Measurements from ENCODE around the gene TSPAN31.
"Not testable (repeated sequence)": the region's sequence is repeated elsewhere in the genome, so short reads cannot be mapped to it uniquely, and the experiment has no call there.

TSPAN31 gene, protein sequence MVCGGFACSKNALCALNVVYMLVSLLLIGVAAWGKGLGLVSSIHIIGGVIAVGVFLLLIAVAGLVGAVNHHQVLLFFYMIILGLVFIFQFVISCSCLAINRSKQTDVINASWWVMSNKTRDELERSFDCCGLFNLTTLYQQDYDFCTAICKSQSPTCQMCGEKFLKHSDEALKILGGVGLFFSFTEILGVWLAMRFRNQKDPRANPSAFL

DNA sequence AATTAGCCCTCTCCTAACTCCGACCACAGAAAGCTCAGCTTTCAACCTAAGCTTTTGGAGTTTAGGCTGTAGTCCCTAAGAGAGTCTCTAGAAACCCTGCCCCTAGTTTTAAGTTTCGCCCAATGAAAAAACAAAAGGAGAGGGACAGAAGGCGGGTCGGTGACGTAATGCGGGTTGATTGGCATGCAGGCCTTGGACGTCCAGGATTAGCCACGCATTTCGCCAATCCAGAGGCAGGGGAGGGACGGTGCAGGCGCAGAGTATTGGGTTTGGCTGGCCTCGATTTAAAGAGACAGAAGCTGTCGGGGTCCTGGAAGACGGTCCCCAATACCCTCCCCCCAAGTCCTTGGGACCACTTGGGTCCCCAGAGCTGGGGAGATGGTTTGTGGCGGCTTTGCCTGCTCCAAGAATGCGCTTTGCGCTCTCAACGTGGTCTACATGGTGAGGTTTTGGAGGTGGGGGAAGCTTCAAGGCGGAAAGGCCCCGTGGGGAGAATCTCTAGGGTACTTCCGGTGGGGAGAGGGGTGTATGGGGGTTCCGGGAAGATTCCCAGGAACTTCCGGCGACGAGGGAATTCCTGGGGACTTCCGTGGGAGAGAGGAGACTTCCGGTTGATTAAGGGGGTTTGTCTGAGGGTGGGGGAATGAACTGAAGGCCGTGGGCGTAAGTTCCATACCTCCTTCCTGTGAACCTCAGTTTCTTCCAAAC, at the start of gene TSPAN31:
TSPAN31 (plus strand) TSS at position 263 of the 708 bp plus-strand sequence; CDS start at position 379, 116 bp downstream.
- DNase-seq: peak; percentile 92

DNA sequence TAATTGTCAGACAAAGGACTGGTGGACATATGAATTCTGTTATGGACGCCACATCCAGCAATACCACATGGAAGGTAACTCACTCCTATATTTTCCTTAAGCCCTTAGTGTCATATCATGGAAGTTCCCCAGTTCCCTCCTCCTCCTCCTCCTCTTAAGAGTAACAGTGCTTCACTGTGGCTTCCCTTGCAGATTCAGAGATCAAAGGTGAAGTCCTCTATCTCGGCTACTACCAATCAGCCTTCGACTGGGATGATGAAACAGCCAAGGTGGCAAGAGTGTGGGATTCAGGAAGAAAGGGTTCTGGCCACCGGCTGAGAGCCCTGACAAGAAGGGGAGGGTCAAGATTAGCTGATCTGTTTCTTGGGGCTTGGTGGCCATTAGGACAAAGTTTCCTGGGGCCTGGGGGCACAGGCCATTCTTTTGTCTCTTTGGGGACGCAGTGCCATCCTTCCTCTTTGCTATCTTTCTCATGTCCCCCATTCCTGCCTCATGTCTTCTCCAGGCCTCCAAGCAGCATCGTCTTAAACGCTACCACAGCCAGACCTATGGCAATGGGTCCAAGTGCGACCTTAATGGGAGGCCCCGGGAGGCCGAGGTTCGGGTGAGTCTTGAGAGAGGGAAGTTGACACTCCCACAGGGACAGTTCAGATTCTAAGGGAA, 48.9 kb upstream of the TSPAN31 start:
- DNase-seq: no peak

DNA sequence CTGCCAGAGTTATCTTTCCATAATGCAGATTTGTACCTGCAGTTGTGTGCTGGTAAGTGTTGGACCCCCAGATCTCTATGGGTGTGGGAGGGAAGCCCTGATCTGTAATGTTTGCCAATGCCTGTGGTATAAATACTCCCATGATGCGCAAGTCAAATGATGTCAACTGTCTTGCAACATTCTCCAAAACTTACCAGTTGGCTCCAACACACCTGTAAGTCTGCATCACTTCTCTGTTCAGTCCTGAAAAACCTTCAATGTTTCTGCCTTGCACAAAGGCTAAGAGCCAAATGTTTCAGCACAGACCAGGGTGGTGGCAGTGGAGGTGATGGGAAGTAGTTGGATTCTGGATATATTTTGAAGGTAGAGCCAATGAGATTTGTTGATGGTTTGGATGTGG, 47.8 kb upstream of the TSPAN31 start:
- DNase-seq: no peak

DNA sequence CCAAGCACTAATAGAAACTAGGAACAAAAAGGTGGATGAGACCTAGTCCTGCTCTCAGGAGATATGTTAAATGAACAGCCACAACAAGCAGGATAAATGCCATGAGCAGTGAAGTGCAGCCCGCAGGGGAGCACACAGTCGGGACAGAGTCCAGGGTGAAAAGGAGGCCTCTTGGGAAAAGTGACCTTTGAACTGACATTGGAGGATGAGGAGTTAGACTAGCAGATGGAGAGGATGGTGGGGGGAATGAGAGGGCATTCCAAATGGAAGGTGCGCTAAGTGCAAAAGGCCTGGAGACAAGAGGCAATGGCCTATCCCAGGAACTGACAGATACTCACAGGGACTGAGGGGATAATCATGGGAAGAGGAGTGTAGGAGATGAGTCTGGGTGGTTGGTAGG, 46.4 kb upstream of the TSPAN31 start:
- no peak for DNase-seq

DNA sequence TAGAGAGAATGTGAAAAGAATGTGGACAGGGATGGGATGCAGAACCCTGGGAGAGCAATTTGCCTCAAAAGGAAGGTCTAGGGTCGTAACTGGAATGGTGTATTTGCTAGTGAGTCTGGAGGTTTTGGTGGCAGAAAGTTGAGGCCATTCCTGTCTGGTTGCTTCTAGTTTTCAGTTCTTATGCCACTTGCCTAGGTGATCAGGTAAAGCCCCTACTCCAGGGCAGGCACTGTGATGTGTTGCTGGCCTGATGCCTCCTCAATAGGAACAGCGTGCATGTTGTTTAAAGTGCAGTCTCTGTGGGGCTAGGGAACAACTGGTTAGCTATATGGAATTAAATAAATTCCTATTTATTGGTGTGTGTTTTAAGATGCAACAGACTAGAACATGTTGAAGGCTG, 44.5 kb upstream of the TSPAN31 start:
- no peak for DNase-seq

DNA sequence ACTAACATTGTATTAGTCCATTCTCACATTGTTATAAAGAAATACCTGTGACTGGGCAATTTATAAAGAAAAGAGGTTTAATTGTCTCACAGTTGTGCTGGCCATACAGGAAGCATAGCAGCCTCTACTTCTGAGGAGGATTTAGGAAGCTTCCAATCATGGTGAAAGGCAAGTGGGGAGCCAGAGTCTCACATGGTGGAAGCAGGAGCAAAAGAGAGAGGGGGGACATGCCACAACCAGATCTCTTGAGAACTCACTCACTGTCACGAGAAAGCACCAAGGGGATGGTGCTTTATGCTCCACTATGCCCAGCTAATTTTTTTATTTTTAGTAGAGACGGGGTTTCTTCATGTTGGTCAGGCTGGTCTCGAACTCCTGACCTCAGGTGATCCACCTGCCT, 37.6 kb upstream of the TSPAN31 start:
- no peak for DNase-seq

DNA sequence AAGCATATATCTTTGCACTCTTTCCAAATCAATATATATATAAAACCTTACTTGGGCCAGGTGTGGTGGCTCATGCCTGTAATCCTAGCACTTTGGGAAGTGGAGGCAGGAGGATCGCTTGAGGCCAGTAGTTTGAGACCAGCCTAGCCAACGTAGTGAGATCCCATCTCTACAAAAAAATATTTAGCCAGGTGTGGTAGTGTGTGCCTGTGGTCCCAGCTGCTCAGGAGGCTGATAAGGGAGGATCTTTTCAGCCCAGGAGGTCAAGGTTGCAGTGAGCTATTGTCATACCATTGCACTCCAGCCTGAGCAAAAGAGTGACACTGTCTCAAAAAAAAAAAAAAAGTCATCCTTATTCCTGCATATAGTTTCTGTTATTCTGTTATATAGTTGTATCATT, 36.5 kb upstream of the TSPAN31 start:
- no peak for DNase-seq

DNA sequence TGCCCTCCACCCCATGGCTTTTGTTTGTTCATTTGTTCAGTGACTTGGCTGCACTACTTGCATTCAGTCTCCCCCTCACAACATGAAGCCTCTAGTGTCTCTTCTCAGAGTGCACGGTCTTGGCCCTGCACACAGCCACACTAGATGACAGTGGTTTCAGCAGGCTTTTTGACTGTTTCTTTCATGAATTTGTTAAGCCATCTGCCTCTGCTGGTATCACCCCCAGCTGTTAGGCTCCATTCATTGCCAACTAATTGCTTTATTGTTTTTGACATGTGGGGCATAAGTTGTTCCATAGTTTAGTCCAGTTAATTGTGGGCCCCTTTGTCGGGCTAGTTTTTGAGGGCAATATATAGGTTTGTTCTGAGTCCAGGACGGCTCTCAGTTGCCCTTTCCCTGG, 32.1 kb upstream of the TSPAN31 start:
- DNase-seq: no peak

DNA sequence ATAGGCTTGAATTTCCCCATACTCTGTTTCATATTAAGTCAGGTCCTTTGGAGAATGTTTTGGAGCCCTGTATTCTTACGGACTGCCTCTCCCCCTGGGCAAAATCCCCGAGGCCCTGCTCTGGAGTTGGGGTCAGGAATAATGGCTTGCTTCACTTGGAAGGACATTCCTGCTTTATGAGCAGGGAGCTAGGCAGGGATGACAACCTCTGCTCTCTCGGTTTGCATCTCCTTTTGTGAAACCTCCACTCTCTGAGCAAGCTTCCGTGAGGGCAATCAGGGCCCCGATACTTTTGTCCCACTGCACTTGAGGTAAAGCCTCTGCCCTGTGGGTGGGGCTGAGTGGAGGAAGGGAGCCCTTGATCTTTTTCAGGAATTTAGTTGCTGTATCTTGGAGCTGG, 31.6 kb upstream of the TSPAN31 start:
- DNase-seq: no peak

DNA sequence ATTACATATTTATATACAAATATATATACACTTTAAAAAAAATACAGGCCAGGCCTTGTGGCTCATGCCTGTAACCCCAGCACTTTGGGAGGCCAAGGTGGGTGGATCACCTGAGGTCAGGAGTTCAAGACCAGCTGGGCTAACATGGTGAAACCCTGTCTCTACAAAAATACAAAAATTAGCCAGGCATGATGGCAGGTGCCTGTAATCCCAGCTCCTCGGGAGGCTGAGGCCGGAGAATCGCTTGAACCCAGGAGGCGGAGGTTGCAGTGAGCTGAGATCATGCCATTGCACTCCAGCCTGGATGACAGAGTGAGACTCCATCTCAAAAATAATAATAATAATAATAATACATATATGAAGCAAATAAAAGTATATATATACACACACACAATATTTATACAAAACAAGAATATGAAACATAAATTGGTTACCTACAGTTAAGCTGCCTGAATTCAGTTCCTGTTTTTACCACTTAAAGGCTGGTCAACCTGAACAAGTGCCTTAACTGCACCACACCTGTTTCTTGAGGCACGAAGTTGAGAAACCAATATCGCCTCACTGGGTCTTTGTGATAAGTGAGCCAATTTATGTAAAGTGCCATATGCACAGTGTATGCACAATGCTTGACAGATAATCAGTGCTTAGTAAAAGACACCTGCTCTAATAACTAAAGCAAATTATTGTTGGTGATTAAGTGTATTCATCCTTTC, 29.6 kb upstream of the TSPAN31 start:
- not testable (repeated sequence) for DNase-seq

DNA sequence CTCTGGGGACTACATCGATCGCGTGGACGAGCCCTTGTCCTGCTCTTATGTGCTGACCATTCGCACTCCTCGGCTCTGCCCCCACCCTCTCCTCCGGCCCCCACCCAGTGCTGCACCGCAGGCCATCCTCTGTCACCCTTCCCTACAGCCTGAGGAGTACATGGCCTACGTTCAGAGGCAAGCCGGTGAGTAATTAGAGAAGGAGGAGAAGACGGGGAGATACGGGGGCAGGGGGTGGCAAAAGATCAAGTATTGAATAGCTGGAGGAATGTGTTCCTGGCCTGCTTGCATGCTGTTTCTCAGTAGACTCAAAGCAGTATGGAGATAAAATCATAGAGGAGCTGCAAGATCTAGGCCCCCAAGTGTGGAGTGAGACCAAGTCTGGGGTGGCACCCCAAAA, 29.1 kb upstream of the TSPAN31 start:
- no peak for DNase-seq

DNA sequence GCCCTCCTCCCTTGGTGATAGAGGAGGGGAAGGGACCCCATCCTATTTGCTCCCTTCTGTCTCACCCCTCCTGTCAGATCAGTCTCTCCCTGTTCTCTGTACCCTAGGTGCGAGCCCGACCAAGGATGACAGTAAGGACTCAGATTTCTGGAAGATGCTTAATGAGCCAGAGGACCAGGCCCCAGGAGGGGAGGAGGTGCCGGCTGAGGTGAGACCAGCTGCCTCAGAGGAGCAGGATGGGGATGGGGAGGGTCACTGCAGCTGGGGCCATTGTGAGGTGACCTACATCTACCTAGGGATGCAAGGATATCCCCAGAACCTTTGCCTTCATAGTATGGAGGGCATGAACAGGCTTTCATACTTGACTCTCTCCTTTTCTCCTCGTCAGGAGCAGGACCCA, 28.5 kb upstream of the TSPAN31 start:
- DNase-seq: no peak

DNA sequence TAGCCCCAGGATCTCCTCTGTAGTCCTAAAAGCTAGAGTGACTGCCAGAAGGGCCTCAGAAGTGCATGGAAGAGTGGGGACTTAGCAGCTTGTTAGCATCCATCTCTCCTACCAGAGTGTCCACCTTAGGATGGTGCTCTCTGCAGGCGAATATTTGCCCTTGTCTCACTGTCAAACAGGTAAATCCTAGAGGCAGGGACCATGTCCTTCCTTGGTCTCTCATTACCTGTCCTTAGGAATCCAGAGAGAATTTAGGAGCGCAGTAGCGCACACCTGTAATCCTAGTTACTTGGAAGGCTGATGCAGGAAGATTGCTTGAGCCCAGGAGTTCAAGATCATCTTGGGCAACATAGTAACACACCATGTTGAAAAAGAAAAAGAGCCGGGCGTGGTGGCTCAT, 27.7 kb upstream of the TSPAN31 start:
- no peak for DNase-seq

DNA sequence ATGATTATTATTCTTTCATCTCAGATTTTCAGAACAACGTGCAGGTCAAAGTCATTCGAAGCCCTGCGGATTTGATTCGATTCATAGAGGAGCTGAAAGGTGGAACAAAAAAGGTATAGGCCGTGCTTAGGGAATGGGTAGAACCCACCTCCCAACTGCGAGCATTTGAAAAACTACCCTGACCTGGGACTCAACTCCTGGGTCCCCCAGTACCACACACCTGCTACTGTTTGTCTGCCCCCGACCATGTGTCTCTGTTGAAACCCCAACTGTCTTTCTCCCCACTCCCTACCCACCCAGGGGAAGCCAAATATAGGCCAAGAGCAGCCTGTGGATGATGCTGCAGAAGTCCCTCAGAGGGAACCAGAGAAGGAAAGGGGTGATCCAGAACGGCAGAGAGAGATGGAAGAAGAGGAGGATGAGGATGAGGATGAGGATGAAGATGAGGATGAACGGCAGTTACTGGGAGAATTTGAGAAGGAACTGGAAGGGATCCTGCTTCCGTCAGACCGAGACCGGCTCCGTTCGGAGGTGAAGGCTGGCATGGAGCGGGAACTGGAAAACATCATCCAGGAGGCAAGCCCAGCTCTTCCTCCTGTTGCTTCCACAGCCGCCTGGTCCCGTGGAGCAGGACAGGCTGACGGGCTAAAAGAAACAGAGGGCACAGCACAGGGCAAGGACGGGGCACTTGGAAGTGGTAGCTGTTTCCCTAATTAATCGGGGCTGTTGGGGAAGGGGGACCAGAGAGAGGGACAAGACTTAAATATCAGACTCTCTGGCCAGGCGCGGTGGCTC, 26.8 kb upstream of the TSPAN31 start:
- no peak for DNase-seq

DNA sequence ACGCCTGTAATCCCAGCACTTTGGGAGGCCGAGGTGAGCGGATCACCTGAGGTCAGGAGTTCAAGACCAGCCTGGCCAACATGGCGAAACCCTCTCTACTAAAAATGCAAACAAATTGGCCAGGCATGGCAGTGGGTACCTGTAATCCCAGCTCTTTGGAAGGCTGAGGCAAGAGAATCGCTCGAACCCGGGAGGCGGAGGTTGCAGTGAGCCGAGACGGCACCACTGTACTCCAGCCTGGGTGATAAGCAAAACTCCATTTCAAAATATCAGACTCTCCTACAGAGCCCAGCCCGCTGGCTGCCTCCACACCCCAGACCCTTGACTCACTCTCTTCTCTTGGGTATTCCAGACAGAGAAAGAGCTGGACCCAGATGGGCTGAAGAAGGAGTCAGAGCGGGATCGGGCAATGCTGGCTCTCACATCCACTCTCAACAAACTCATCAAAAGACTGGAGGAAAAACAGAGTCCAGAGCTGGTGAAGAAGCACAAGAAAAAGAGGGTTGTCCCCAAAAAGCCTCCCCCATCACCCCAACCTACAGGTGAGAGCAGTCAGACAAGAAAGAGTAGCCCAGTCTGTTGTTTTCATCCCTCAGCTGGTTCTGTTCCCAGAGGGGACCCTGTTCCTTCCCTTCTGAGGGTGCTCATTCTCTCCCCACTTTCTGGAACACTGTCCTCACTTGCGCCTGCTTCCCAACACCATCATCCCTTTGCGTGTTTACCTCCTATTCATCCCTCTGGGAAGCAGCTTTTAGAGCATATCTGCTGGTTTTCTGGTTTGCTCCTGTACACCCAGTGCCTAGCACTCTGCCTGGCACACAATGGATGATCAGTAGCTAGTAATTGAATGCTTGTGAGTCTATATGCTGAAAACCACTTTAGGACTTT, 26.0 kb upstream of the TSPAN31 start:
- no peak for DNase-seq

DNA sequence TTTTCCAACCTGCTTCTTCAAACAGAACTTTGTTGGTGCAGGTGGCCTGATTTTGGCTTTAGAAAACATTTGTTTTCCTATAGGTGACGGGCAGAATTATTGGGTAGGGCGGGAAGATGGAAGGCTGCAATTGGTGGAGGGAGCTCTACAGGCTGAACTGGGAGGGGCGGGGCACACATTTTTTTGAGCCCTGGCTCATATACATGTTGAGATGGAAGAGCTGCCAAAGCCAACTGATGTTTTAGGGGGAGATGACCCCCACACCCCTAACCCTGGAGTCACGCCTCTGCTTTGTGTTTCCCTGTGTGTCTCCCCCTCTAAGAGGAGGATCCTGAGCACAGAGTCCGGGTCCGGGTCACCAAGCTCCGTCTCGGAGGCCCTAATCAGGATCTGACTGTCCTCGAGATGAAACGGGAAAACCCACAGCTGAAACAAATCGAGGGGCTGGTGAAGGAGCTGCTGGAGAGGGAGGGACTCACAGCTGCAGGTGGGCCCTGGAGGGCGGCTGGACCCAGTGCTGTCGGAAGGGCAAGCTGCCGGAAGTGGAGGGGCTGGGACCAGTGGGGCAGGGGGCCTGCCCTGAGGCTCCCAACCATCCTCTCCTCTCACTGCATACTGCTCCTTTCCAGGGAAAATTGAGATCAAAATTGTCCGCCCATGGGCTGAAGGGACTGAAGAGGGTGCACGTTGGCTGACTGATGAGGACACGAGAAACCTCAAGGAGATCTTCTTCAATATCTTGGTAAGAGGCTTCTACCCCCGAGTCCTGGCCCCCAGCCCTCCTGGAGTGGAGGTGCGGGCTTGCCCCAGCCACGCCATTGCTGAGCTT, 24.8 kb upstream of the TSPAN31 start:
- no peak for DNase-seq

DNA sequence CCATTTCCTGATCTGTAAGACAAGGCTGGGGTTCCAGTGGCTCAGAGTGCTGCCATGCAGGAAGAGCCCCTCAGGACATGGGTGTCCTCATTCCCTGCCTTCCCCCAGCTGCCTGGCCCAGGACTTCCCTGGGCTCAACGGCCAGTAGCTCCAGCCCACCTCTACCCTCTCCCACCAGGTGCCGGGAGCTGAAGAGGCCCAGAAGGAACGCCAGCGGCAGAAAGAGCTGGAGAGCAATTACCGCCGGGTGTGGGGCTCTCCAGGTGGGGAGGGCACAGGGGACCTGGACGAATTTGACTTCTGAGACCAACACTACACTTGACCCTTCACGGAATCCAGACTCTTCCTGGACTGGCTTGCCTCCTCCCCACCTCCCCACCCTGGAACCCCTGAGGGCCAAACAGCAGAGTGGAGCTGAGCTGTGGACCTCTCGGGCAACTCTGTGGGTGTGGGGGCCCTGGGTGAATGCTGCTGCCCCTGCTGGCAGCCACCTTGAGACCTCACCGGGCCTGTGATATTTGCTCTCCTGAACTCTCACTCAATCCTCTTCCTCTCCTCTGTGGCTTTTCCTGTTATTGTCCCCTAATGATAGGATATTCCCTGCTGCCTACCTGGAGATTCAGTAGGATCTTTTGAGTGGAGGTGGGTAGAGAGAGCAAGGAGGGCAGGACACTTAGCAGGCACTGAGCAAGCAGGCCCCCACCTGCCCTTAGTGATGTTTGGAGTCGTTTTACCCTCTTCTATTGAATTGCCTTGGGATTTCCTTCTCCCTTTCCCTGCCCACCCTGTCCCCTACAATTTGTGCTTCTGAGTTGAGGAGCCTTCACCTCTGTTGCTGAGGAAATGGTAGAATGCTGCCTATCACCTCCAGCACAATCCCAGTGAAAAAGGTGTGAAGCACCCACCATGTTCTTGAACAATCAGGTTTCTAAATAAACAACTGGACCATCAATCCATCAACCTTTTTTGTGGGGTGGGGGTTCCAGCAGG, 23.9 kb upstream of the TSPAN31 start:
- no peak for DNase-seq

DNA sequence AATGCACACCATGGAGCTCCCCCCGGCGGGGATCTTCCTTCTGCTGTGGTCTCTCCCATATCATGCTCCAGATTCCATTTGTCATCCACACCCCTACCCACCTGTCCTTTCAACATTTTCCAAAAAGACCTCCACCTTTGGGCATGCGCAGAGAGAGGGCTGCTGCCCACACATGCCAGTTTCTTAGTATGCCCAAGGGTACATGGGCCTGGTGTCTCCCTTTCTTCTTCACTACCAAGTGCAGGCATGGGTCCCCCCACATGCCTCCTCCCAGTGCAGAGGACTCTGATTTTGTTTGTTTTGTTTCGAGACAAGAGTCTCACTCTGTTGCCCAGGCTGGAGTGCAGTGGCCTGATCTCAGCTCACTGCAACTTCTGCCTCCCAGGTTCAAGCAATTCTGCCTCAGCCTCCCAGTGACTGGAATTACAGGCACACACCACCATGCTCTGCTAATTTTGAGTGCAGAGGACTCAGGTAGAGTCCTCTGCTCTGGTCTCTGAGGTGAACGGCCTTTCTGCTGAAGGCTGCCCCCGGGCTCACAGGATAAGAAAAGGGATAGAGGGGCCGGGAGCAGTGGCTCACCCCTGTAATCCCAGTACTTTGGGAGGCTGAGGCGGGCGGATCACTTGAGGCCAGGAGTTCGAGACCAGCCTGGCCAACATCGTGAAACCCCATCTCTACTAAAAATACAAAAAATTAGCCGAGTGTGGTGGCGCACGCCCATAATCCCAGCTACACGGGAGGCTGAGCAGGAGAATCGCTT, 22.8 kb upstream of the TSPAN31 start:
- not testable (repeated sequence) for DNase-seq
